Measurements from ENCODE around the gene KCNN3.

- TF ChIP-seq CTCF (IDR thresholded peaks at IDR 0.05) (no peak), EP300 (IDR thresholded peaks at IDR 0.05) (no peak), POLR2A (IDR thresholded peaks at IDR 0.05) (no peak)
These were observed 76.4 kb downstream of the KCNN3 start for GRCh38 chr1:154793685-154794084.
